ENCODE data around the gene NKAIN2. TPM values are rescaled to one million over a fixed set of nuclear protein-coding genes. Genes with fewer than 3 reads are reported as not detected.

NKAIN2 gene
- polyA plus RNA-seq, 1 of the 3 experiments (the other 2 are of a cell fraction), result not detected

GRCh38 chr6:124758663-124759062, 955.0 kb downstream of the NKAIN2 start:
- ChIA-PET CTCF (no interaction called here), POLR2A (no interaction called here)
- H3K79me2 ChIP-seq (ENCODE audit: insufficient read depth), result no peaks in the 10 kb centered on the region
- no peaks in the 10 kb centered on the region for H3K9me3 ChIP-seq
- H3K4me1 ChIP-seq (ENCODE audit: control insufficient read depth in 1 of 2, insufficient read depth in 2 of 2, low read depth in 1 of 2, low read length in 1 of 2), result no peaks in the 10 kb centered on the region; a peak in 1 of 4 replicates
- no peaks in the 10 kb centered on the region for H3K9me2 ChIP-seq
- H3K27ac ChIP-seq (ENCODE audit: low read depth in 2 of 2, low read length in 1 of 2), result no peak overlapping the region
- TF ChIP-seq ELF1 (IDR thresholded peaks at IDR 0.05) (no peak), RAD21 (IDR thresholded peaks at IDR 0.05; ENCODE audit: low read length) (no peak), USF2 (IDR thresholded peaks at IDR 0.05; ENCODE audit: borderline replicate concordance, low read depth, low read length) (no peak), TCF12 (IDR thresholded peaks at IDR 0.05) (no peak), SIN3A (IDR thresholded peaks at IDR 0.05; ENCODE audit: borderline replicate concordance, low read depth, low read length) (no peak), POLR2AphosphoS5 (IDR thresholded peaks at IDR 0.05; ENCODE audit: low read depth, low read length) (no peak), RCOR1 (IDR thresholded peaks at IDR 0.05; ENCODE audit: low read length) (no peak), RXRA (IDR thresholded peaks at IDR 0.05; ENCODE audit: borderline replicate concordance, low read depth) (no peak), SMC3 (IDR thresholded peaks at IDR 0.05; ENCODE audit: low read depth, low read length) (no peak), REST (IDR thresholded peaks at IDR 0.05; ENCODE audit: low read depth, low read length) (no peak), NFIC (IDR thresholded peaks at IDR 0.05; ENCODE audit: borderline replicate concordance) (no peak), MXI1 (IDR thresholded peaks at IDR 0.05; ENCODE audit: low read depth, low read length) (no peak), EZH2phosphoT487 (IDR thresholded peaks at IDR 0.05; ENCODE audit: borderline replicate concordance, low read depth) (no peak)
- TF ChIP-seq, protein P1, sequence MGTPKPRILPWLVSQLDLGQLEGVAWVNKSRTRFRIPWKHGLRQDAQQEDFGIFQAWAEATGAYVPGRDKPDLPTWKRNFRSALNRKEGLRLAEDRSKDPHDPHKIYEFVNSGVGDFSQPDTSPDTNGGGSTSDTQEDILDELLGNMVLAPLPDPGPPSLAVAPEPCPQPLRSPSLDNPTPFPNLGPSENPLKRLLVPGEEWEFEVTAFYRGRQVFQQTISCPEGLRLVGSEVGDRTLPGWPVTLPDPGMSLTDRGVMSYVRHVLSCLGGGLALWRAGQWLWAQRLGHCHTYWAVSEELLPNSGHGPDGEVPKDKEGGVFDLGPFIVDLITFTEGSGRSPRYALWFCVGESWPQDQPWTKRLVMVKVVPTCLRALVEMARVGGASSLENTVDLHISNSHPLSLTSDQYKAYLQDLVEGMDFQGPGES (IDR thresholded peaks at IDR 0.05; ENCODE audit: low read depth, low read length), result no peak
- TF ChIP-seq, protein P2, sequence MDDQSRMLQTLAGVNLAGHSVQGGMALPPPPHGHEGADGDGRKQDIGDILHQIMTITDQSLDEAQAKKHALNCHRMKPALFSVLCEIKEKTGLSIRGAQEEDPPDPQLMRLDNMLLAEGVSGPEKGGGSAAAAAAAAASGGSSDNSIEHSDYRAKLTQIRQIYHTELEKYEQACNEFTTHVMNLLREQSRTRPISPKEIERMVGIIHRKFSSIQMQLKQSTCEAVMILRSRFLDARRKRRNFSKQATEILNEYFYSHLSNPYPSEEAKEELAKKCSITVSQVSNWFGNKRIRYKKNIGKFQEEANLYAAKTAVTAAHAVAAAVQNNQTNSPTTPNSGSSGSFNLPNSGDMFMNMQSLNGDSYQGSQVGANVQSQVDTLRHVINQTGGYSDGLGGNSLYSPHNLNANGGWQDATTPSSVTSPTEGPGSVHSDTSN (IDR thresholded peaks at IDR 0.05), result no peak
- 0% methylated on average over 1 of the region's 1 CpG for WGBS (ENCODE audit: low lambda C conversion rate)
- no peak for DNase-seq
- H3K9ac ChIP-seq, result no peak overlapping the region
- no peaks in the 10 kb centered on the region; the same call in 1 of the 2 replicates for H3K27me3 ChIP-seq (ENCODE audit: insufficient read depth)
- no peak overlapping the region for H3K4me3 ChIP-seq (ENCODE audit: low read depth in 2 of 2, low read length in 1 of 2)
- no peaks in the 10 kb centered on the region for H3K36me3 ChIP-seq (replicated peaks in 1 of 2; ENCODE audit: control insufficient read depth in 1 of 2, insufficient read depth in 2 of 2, low read length in 1 of 2)
- no peaks in the 10 kb centered on the region for H3F3A ChIP-seq (replicated peaks; ENCODE audit: insufficient read depth)
- H2AFZ ChIP-seq (ENCODE audit: low read depth), result no peak overlapping the region
- H4K20me1 ChIP-seq (ENCODE audit: insufficient read depth), result no peaks in the 10 kb centered on the region
- no peak overlapping the region for H3K4me2 ChIP-seq

Measured in SK-N-SH (cell line).